ENCODE data around the gene TMPRSS11A.

Gene TMPRSS11A

DNA sequence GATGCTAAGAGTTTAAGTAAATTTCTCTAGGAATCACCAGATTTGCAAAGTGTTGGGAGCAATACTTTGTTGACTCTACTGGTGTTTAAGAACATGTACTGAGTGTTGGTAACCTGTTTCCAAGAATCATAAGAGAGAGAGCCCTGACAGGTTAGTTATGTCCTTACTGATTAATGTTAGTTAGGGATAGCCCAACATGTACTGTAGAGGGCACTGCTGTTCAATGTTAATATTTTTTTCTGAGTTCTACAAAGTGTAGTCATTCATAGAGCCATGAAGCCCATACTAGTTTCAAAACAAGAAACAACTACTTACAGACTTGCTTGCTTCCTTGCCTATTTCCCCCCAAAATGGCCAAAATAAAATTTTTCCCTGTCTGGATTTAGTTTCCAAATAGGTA, 91.4 kb downstream of the TMPRSS11A start:
- DNase-seq (ENCODE audit: low read depth): no peak

DNA sequence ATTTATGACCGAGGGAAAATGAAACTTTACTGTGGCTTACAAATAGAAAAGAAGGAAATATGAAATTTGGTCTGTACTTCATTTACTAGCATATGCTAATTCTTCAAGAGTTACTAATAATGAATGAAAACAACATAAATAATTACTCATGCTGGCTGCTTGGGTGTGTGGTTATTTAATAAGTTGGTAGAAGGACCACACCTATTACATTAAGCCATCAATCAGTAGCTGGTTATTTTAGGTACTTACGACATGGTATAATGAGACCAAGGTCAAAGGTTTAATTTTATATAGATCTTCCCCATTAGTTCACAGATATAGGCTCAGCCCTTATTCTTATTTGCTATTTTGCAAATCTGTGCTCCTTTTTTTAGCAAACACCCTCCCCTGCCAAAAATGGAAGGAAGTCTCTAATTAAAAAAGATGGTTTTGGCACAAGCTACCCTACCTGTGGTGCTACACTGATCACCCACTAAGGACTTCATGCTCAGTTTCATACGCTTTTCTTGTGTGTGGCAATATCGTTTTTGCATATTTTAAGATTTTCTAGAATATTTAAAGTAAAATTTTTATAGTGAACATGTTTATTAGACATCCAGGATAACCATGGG, 93.6 kb downstream of the TMPRSS11A start:
- DNase-seq (ENCODE audit: low read depth): no peak

DNA sequence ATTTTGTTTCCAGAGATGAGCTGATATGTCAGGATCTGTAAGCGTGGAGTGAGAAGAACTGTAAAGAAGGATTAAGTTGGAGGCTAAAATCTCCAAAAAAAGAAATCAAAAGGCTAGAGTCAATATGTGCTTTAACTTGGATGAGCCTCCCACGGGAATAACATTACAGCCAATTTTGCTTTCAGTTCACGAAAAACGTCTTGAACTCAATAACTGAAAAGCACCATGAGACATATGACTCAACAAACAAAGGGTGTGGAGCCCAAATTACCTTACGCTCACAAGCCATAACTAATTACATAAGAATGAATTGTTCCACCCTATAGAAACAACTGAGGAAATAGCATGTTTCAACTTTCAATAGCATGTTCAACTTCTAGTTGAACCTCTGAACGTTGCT, 101.8 kb downstream of the TMPRSS11A start:
- no peak for DNase-seq (ENCODE audit: low read depth)

All from activated T-cell treated with anti-CD3 and anti-CD28 coated beads for 1 hour (primary cell).